Karpas-422 (cell line): ENCODE measurements around the gene EOLA2. TPM values are rescaled to one million over a fixed set of nuclear protein-coding genes. Genes with fewer than 3 reads are reported as not detected.
A peak's percentile ranks its signal among the peaks of the same experiment; 100 is the strongest.
"Not testable (repeated sequence)": the region's sequence is repeated elsewhere in the genome, so short reads cannot be mapped to it uniquely, and the experiment has no call there.

Source experiments
- DNase-seq: peaks from one replicate; pipeline ENCODE4 v3.0.0-alpha.2; 2015
- H2AFZ ChIP-seq: fragments of 200-600 bp; sonication (generic); 2 replicates; pipeline ENCODE4 v1.6.1; 2014; ENCODE audit warnings: antibody characterized with exemption, low read length, mixed read lengths
- H3K27ac ChIP-seq: fragments of 200-600 bp; sonication (generic); 2 replicates; pipeline ENCODE4 v1.5.1; 2014; ENCODE audit warnings: mild to moderate bottlenecking, low read length, moderate library complexity
- H3K27me3 ChIP-seq: fragments of 200-600 bp; sonication (generic); 2 replicates; pipeline ENCODE4 v1.6.1; 2014; ENCODE audit warnings: low read length, mixed read lengths
- H3K36me3 ChIP-seq: fragments of 200-600 bp; sonication (generic); 2 replicates; pipeline ENCODE4 v1.6.1; 2014; ENCODE audit warnings: low read length, mixed read lengths; ENCODE audit not compliant: insufficient read depth
- H3K4me1 ChIP-seq: fragments of 200-600 bp; sonication (generic); 2 replicates; pipeline ENCODE4 v1.6.1; 2014; ENCODE audit warnings: mild to moderate bottlenecking, low read length, mixed read lengths
- H3K4me2 ChIP-seq: fragments of 200-600 bp; sonication (generic); 2 replicates; pipeline ENCODE4 v1.6.1; 2014; ENCODE audit warnings: low read length, low read depth, mild to moderate bottlenecking; ENCODE audit not compliant: poor library complexity, severe bottlenecking
- H3K4me3 ChIP-seq: fragments of 200-600 bp; sonication (generic); 2 replicates; pipeline ENCODE4 v1.5.1; 2014; ENCODE audit warnings: mild to moderate bottlenecking, antibody characterized with exemption, low read length, mixed read lengths
- H3K79me2 ChIP-seq: fragments of 200-600 bp; sonication (generic); 2 replicates; pipeline ENCODE4 v1.6.1; 2014; ENCODE audit warnings: mild to moderate bottlenecking, low read length, mixed read lengths
- H3K9ac ChIP-seq: fragments of 200-600 bp; sonication (generic); 2 replicates; pipeline ENCODE4 v1.6.0; 2014; ENCODE audit warnings: low read length
- H3K9me2 ChIP-seq: fragments of 200-600 bp; sonication (generic), shearing (Covaris generic); replicated peaks from 2 replicates; pipeline ENCODE4 v1.6.0; 2014; ENCODE audit warnings: mild to moderate bottlenecking, low read length, moderate library complexity; ENCODE audit not compliant: insufficient read depth
- H3K9me3 ChIP-seq: fragments of 300-700, 200-600 bp; sonication (generic); 2 replicates; pipeline ENCODE4 v1.6.1; 2014; ENCODE audit warnings: low read length, mixed read lengths
- H4K20me1 ChIP-seq: fragments of 200-600 bp; sonication (generic); 2 replicates; pipeline ENCODE4 v1.6.1; 2014; ENCODE audit warnings: mild to moderate bottlenecking, antibody characterized with exemption, low read length, low read depth; ENCODE audit not compliant: insufficient read depth
- total RNA-seq: library from RNA; depleted of rRNA; stranded (reverse); fragments of >200 nt; shearing (Covaris generic); gene quantifications from 2 replicates; pipeline ENCODE4 v1.2.3, GENCODE V29; 2014; ENCODE audit warnings: low replicate concordance

EOLA2 gene
- total RNA-seq, 1 experiment from 2014 or later: 30.3 TPM

GRCh38 chrX:149929400-149929799 lies 8.9 kb downstream of the EOLA2 start, which contains the start of gene HSFX4:
HSFX4 (plus strand) TSS chrX:149929573; CDS start chrX:149929645, 72 bp downstream.
- H3K79me2 ChIP-seq, H3K4me1 ChIP-seq, H3K9me2 ChIP-seq, H3K9me3 ChIP-seq, H3K4me3 ChIP-seq, DNase-seq, H3K9ac ChIP-seq, H3K27ac ChIP-seq, H3K27me3 ChIP-seq, H3K36me3 ChIP-seq, H4K20me1 ChIP-seq, H3K4me2 ChIP-seq, H2AFZ ChIP-seq: not testable (repeated sequence)

DNA sequence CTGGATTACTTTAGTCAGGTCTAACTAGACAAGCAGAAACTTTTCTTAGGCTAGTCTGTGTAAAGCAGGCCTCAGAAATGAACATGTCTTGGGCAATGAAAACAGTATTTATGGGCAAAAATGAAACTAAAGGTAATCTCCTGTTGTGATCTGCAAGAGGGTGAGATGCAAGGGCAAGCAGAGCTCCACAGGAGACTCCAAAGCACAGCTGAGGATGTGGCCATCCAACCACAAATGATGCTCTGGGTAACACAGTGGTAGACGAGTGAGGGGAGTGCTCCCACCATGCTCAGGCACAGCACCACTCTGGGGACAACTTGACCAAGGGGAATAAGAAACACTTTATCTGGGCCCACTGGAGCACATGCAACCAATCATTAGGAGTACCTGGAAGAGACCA lies 9.7 kb downstream of the EOLA2 start:
- not testable (repeated sequence) for H3K4me1 ChIP-seq, H3K4me2 ChIP-seq, DNase-seq, H3K9ac ChIP-seq, H3K27me3 ChIP-seq, H3K36me3 ChIP-seq, H4K20me1 ChIP-seq, H3K9me2 ChIP-seq, H2AFZ ChIP-seq, H3K9me3 ChIP-seq, H3K27ac ChIP-seq, H3K4me3 ChIP-seq, H3K79me2 ChIP-seq

DNA sequence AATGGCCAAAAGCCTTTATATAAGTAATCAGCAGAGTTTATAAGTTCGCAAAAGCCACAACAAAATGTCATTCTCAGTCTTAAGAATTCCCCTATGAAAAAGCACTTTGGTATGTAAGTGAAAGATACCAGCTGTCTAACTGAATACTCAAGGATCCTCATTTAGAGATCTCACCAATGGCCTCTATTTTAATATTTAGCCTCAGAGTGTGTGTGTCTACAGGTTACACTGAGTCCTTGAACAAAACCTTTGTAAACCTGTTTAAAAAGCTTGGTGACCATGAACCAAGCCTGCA lies 10.4 kb downstream of the EOLA2 start:
- H3K4me2 ChIP-seq, H3K27ac ChIP-seq, H4K20me1 ChIP-seq, H3K4me3 ChIP-seq, H3K9me3 ChIP-seq, H3K79me2 ChIP-seq, H3K27me3 ChIP-seq, H3K4me1 ChIP-seq, H3K9ac ChIP-seq, H3K9me2 ChIP-seq, H3K36me3 ChIP-seq, H2AFZ ChIP-seq, DNase-seq: not testable (repeated sequence)

DNA sequence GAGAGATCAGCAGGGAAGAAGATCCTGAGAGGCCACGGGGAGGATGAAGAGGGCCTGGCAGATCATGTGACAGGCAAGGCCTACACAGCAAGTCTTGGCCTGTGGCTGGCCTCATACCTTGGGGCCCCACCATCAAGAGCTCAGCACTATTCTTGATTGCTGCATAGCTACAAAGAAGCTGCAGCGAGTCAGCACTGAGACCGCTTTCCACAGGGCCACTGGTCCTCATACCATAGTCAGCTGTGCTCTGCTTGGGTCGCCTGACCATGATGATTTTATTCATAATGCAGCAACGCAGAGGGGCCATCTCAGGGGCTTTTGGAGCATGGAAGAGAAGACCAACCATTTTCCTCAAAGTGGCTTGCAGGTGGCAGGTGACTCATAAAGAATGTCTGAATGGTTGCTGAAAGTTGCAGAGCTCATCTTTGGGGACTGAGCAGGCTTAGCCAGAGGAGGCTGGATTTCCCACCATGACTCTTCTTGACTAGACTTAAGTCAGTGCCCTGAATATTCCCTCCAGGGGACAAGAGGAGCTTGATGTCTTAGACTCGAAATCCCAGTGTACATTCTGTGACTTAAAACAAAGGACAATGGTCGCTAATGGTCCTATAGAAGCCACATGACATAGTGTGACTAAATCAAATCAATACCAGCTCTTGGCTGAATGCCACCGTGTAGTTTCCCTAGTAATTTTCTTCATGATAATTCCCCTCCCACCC lies 10.9 kb downstream of the EOLA2 start:
- not testable (repeated sequence) for H2AFZ ChIP-seq, H3K9ac ChIP-seq, H3K27ac ChIP-seq, H3K4me1 ChIP-seq, H4K20me1 ChIP-seq, H3K27me3 ChIP-seq, H3K9me3 ChIP-seq, H3K9me2 ChIP-seq, H3K4me3 ChIP-seq, DNase-seq, H3K79me2 ChIP-seq, H3K36me3 ChIP-seq, H3K4me2 ChIP-seq

DNA sequence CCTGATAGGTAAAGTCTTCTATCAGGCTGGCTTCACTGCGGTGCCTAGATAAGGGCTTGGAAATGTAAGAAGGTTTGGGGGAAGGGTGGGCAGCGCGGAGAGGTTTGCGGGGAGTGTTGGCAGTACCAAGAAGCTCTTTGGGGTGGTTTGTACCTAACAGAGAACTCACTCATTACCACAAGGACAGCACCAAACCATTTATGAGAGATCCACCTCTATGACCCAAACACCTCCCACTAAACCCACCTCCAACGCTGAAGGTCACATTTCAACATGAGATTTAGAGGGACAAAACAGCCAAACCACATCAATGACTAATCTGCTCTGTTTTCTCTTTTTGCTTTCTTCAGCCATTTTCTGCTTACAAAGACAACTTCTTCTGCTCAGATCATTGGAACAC lies 13.9 kb downstream of the EOLA2 start:
- not testable (repeated sequence) for H3K27ac ChIP-seq, H3K36me3 ChIP-seq, H4K20me1 ChIP-seq, H3K9me2 ChIP-seq, H3K79me2 ChIP-seq, H3K4me2 ChIP-seq, DNase-seq, H3K27me3 ChIP-seq, H3K4me3 ChIP-seq, H3K9me3 ChIP-seq, H2AFZ ChIP-seq, H3K4me1 ChIP-seq, H3K9ac ChIP-seq

GRCh38 chrX:149923836-149924235 lies 14.5 kb downstream of the EOLA2 start:
- H3K36me3 ChIP-seq, H3K4me2 ChIP-seq, H3K4me3 ChIP-seq, H2AFZ ChIP-seq, DNase-seq, H3K27ac ChIP-seq, H3K9me3 ChIP-seq, H3K79me2 ChIP-seq, H3K9ac ChIP-seq, H3K27me3 ChIP-seq, H3K9me2 ChIP-seq, H3K4me1 ChIP-seq, H4K20me1 ChIP-seq: not testable (repeated sequence)

GRCh38 chrX:149916745-149917392 lies 21.4 kb downstream of the EOLA2 start:
- H3K36me3 ChIP-seq: no peaks in the 10 kb centered on the region
- H4K20me1 ChIP-seq: no peaks in the 10 kb centered on the region
- DNase-seq: no peak
- peaks cover 6% of the 10 kb centered on the region for H3K4me1 ChIP-seq
- no peak overlapping the region for H3K9ac ChIP-seq
- no peak overlapping the region for H3K4me3 ChIP-seq
- H3K9me2 ChIP-seq: no peaks in the 10 kb centered on the region
- H3K4me2 ChIP-seq: no peak overlapping the region
- no peaks in the 10 kb centered on the region for H3K79me2 ChIP-seq
- H3K27ac ChIP-seq: no peak overlapping the region
- H3K27me3 ChIP-seq: 0 out of 2 replicates have a peak, but pooled peaks cover 3% of the 10 kb centered on the region
- no peak overlapping the region for H2AFZ ChIP-seq
- H3K9me3 ChIP-seq: no peaks in the 10 kb centered on the region

DNA sequence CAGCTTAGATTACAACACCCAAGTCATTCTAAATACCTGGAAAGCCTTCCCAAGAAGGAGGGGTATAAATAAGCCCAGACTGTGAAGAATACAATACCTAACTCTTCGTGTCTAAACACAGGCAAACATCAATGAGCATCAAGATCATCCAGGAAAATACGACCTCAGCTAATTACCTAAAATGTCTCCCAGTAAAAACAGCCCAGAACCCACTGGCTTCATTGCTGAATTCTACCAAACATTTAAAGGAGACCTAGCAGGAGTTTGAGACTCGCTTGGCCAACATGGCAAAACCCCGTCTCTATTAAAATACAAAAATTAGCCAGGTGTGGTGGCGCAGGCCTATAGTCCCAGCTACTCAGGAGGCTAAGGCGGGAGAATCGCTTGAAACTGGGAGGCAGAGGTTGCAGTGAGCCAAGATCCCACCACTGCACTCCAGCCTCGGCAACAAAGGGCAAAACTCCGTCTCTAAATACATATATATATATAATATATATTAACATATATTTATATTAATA lies 28.1 kb downstream of the EOLA2 start:
- Histone ChIP-seq H2AFZ (peak overlapping the region; percentile 14; the same call in 1 of the 2 replicates), H3K9me3 (no peaks in the 10 kb centered on the region), H3K79me2 (no peaks in the 10 kb centered on the region), H3K9ac (no peak overlapping the region), H3K9me2 (no peaks in the 10 kb centered on the region), H3K27ac (no peak overlapping the region), H3K4me2 (no peak overlapping the region), H3K4me1 (no peaks in the 10 kb centered on the region), H3K36me3 (no peaks in the 10 kb centered on the region), H3K4me3 (no peak overlapping the region), H3K27me3 (0 out of 2 replicates have a peak, but pooled peaks cover 3% of the 10 kb centered on the region), H4K20me1 (no peaks in the 10 kb centered on the region)
- DNase-seq: no peak
